Right forelimb (tissue), 1 donor: ENCODE measurements around the gene SELENOS.

Experiments used
- DNase-seq: peaks from one replicate; pipeline ENCODE4 v3.0.0-alpha.2; 2018

Gene SELENOS

GRCh38 chr15:101250873-101251829 is 26.1 kb downstream of the SELENOS start:
- no peak for DNase-seq

GRCh38 chr15:101250341-101250831 is 26.9 kb downstream of the SELENOS start:
- DNase-seq = no peak

- DNase-seq = no peak
Measured at GRCh38 chr15:101248274-101248673, 29.0 kb downstream of the SELENOS start.

GRCh38 chr15:101246824-101247745 is 30.2 kb downstream of the SELENOS start:
- DNase-seq = no peak

GRCh38 chr15:101246391-101246790 is 30.9 kb downstream of the SELENOS start:
- DNase-seq = no peak

GRCh38 chr15:101244889-101245668 is 32.2 kb downstream of the SELENOS start:
- no peak for DNase-seq

GRCh38 chr15:101244036-101244781 is 33.1 kb downstream of the SELENOS start:
- DNase-seq = no peak

- no peak for DNase-seq
Measured at GRCh38 chr15:101243420-101243819, 33.9 kb downstream of the SELENOS start.

- DNase-seq = no peak
Measured at GRCh38 chr15:101242999-101243336, 34.3 kb downstream of the SELENOS start.

- no peak for DNase-seq
Measured at GRCh38 chr15:101242160-101242998, 34.9 kb downstream of the SELENOS start.

GRCh38 chr15:101240358-101240757 is 36.9 kb downstream of the SELENOS start:
- DNase-seq = no peak

- no peak for DNase-seq
Measured at GRCh38 chr15:101239724-101240136, 37.6 kb downstream of the SELENOS start.

GRCh38 chr15:101237251-101237650 is 40.0 kb downstream of the SELENOS start:
- no peak for DNase-seq

- no peak for DNase-seq
Measured at GRCh38 chr15:101233651-101234280, 43.5 kb downstream of the SELENOS start.

- no peak for DNase-seq
Measured at GRCh38 chr15:101232677-101233076, 44.6 kb downstream of the SELENOS start.

GRCh38 chr15:101228313-101228712 is 49.0 kb downstream of the SELENOS start:
- no peak for DNase-seq

- no peak for DNase-seq
Measured at GRCh38 chr15:101225658-101226057, 51.6 kb downstream of the SELENOS start.
